OCI-LY1 (cell line): ENCODE data around the gene OSBPL2.

Experiments
- CTCF ChIP-seq: fragments of 200-600 bp; sonication (generic), shearing (Covaris generic); IDR thresholded peaks from 2 replicates; pipeline ENCODE4 v1.5.1; 2017; ENCODE audit warnings: mild to moderate bottlenecking, antibody characterized with exemption, low read length, moderate library complexity, mixed read lengths
- EZH2 ChIP-seq: fragments of 200-600 bp; sonication (generic), shearing (Covaris generic); IDR thresholded peaks from 2 replicates; pipeline ENCODE4 v1.8.0; 2017; ENCODE audit warnings: borderline replicate concordance, mixed run types, mild to moderate bottlenecking, antibody characterized with exemption, low read length, moderate library complexity, mixed read lengths

- no peak for TF ChIP-seq CTCF
- TF ChIP-seq EZH2, result no peak
Observed at GRCh38 chr20:62225026-62225425, 13.3 kb upstream of the OSBPL2 start.
